ENCODE data around the gene KRT25.

The KRT25 gene

DNA sequence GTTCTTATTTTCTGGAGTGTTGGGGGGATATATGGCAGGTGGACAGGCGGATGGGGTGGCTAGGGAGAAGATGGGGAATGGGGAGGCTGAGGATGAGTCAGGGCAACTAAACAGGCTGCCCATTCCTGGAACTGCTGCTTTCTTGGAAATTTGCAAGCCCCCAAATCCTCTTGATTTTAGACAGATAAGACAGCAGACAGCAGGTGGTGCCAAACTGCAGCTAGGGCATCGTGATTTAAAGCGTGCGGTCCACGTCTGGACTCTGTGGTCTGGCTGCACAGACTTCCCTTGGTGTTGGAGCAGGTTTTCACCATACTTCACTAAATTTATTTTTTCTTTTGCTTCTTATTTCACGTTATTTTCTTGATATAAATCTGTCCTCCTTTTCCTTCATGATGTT is 40.7 kb downstream of the KRT25 start:
- no peak for DNase-seq (ENCODE audit: low spot score)
- TF ChIP-seq, protein P1, sequence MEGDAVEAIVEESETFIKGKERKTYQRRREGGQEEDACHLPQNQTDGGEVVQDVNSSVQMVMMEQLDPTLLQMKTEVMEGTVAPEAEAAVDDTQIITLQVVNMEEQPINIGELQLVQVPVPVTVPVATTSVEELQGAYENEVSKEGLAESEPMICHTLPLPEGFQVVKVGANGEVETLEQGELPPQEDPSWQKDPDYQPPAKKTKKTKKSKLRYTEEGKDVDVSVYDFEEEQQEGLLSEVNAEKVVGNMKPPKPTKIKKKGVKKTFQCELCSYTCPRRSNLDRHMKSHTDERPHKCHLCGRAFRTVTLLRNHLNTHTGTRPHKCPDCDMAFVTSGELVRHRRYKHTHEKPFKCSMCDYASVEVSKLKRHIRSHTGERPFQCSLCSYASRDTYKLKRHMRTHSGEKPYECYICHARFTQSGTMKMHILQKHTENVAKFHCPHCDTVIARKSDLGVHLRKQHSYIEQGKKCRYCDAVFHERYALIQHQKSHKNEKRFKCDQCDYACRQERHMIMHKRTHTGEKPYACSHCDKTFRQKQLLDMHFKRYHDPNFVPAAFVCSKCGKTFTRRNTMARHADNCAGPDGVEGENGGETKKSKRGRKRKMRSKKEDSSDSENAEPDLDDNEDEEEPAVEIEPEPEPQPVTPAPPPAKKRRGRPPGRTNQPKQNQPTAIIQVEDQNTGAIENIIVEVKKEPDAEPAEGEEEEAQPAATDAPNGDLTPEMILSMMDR (IDR thresholded peaks at IDR 0.05; ENCODE audit: extremely low read depth, missing control alignments) = no peak

- TF ChIP-seq, protein P1 (IDR thresholded peaks at IDR 0.05; ENCODE audit: extremely low read depth, missing control alignments) = no peak
- no peak for DNase-seq (ENCODE audit: low spot score)
These were observed 47.4 kb downstream of the KRT25 start for GRCh38 chr17:40707745-40708144.

- DNase-seq (ENCODE audit: low spot score) = no peak
These were observed 49.5 kb downstream of the KRT25 start for GRCh38 chr17:40705584-40705983.

DNA sequence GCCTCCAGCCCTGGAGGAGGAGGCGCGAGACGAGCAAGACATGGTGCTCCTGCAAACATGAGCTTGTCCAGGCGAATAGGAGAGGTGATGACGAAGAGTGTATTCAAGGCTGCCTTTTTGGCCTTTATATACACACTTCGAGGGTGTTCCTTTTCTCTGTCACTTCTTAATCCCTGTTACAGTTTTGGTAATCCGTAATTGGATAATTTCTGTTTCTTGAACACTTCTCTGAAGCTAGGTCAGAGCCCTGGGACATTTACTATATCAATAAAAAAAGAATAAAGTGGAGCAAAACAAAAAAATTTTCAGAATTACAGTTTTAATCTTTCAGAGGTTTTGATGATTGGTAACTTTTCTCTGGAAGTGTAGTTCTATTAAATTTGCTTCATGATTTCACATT is 51.5 kb downstream of the KRT25 start, which contains the start of gene KRT24:
Gene KRT24 (minus strand): TSS at position 101 of the 400 bp plus-strand sequence. CDS start 59 bp downstream, at position 42.
- TF ChIP-seq, protein P1 (IDR thresholded peaks at IDR 0.05; ENCODE audit: extremely low read depth, missing control alignments) = no peak
- DNase-seq (ENCODE audit: low spot score) = no peak

More at GRCh38 chr17:40705584-40705983, 49.5 kb downstream of the KRT25 start:
- TF ChIP-seq, protein P1 (IDR thresholded peaks at IDR 0.05; ENCODE audit: extremely low read depth, missing control alignments) = no peak

DNA sequence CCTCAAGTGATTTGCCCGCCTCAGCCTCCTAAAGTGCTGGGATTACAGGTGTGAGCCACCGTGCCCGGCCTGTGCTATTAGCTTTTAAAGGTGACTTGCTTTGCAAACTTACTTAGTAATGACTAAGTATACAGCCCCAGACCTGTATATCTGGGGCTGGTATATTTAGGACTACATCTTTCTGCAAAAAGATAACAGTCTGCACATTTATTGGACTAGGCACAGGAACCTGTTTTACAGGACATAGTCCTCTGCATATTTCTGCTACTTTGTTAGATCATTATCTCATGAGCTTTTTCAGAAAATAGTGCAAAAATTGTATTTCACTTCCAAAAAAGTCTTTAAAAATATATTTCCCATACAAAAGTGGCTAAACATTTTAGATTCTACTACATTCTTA is 52.9 kb downstream of the KRT25 start:
- TF ChIP-seq, protein P1 (IDR thresholded peaks at IDR 0.05; ENCODE audit: extremely low read depth, missing control alignments) = no peak
- no peak for DNase-seq (ENCODE audit: low spot score)

GRCh38 chr17:40699853-40700252 is 55.3 kb downstream of the KRT25 start:
- DNase-seq (ENCODE audit: low spot score) = no peak
- TF ChIP-seq, protein P1 (IDR thresholded peaks at IDR 0.05; ENCODE audit: extremely low read depth, missing control alignments) = no peak

DNA sequence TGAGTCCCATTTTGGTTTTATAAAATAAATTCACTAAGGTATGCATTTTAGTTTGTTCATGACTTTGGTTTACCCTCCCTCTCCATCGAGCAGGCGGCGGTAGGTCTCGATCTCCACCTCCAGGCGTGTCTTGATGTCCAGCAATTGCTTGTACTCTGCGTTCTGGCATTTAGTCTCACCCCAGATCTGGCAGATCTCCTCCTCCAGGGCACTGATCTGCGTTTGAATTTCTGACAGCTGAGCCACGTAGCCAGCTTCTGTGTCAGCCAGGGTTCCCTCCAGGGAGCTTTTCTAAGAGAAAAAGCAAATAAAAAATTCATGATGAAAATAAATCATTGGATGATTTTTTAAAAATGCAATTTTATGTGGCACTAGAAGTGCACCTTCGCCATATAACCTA is 55.8 kb downstream of the KRT25 start:
- no peak for DNase-seq (ENCODE audit: low spot score)
- TF ChIP-seq, protein P1 (IDR thresholded peaks at IDR 0.05; ENCODE audit: extremely low read depth, missing control alignments) = no peak
